Karpas-422 (cell line): Measurements from ENCODE around the gene PPP2R2C. TPM values are rescaled to one million over a fixed set of nuclear protein-coding genes. Genes with fewer than 3 reads are reported as not detected.

ENCODE experiments used
- DNase-seq: peaks from one replicate; pipeline ENCODE4 v3.0.0-alpha.2; 2015
- H2AFZ ChIP-seq: fragments of 200-600 bp; sonication (generic); 2 replicates; pipeline ENCODE4 v1.6.1; 2014; ENCODE audit warnings: antibody characterized with exemption, low read length, mixed read lengths
- H3K27ac ChIP-seq: fragments of 200-600 bp; sonication (generic); 2 replicates; pipeline ENCODE4 v1.5.1; 2014; ENCODE audit warnings: mild to moderate bottlenecking, low read length, moderate library complexity
- H3K27me3 ChIP-seq: fragments of 200-600 bp; sonication (generic); 2 replicates; pipeline ENCODE4 v1.6.1; 2014; ENCODE audit warnings: low read length, mixed read lengths
- H3K36me3 ChIP-seq: fragments of 200-600 bp; sonication (generic); 2 replicates; pipeline ENCODE4 v1.6.1; 2014; ENCODE audit warnings: low read length, mixed read lengths; ENCODE audit not compliant: insufficient read depth
- H3K4me1 ChIP-seq: fragments of 200-600 bp; sonication (generic); 2 replicates; pipeline ENCODE4 v1.6.1; 2014; ENCODE audit warnings: mild to moderate bottlenecking, low read length, mixed read lengths
- H3K4me2 ChIP-seq: fragments of 200-600 bp; sonication (generic); 2 replicates; pipeline ENCODE4 v1.6.1; 2014; ENCODE audit warnings: low read length, low read depth, mild to moderate bottlenecking; ENCODE audit not compliant: poor library complexity, severe bottlenecking
- H3K4me3 ChIP-seq: fragments of 200-600 bp; sonication (generic); 2 replicates; pipeline ENCODE4 v1.5.1; 2014; ENCODE audit warnings: mild to moderate bottlenecking, antibody characterized with exemption, low read length, mixed read lengths
- H3K79me2 ChIP-seq: fragments of 200-600 bp; sonication (generic); 2 replicates; pipeline ENCODE4 v1.6.1; 2014; ENCODE audit warnings: mild to moderate bottlenecking, low read length, mixed read lengths
- H3K9ac ChIP-seq: fragments of 200-600 bp; sonication (generic); 2 replicates; pipeline ENCODE4 v1.6.0; 2014; ENCODE audit warnings: low read length
- H3K9me2 ChIP-seq: fragments of 200-600 bp; sonication (generic), shearing (Covaris generic); replicated peaks from 2 replicates; pipeline ENCODE4 v1.6.0; 2014; ENCODE audit warnings: mild to moderate bottlenecking, low read length, moderate library complexity; ENCODE audit not compliant: insufficient read depth
- H3K9me3 ChIP-seq: fragments of 300-700, 200-600 bp; sonication (generic); 2 replicates; pipeline ENCODE4 v1.6.1; 2014; ENCODE audit warnings: low read length, mixed read lengths
- H4K20me1 ChIP-seq: fragments of 200-600 bp; sonication (generic); 2 replicates; pipeline ENCODE4 v1.6.1; 2014; ENCODE audit warnings: mild to moderate bottlenecking, antibody characterized with exemption, low read length, low read depth; ENCODE audit not compliant: insufficient read depth
- total RNA-seq: library from RNA; depleted of rRNA; stranded (reverse); fragments of >200 nt; shearing (Covaris generic); gene quantifications from 2 replicates; pipeline ENCODE4 v1.2.3, GENCODE V29; 2014; ENCODE audit warnings: low replicate concordance; rRNA removed

Gene PPP2R2C
- total RNA-seq = not detected in 2 replicates

- H3K36me3 ChIP-seq = no peaks in the 10 kb centered on the region
- H3K4me1 ChIP-seq = no peaks in the 10 kb centered on the region
- no peaks in the 10 kb centered on the region for H3K9me3 ChIP-seq
- no peak within 1 kb of the TSS for H3K27ac ChIP-seq
- no peak for DNase-seq
- no peaks in the 10 kb centered on the region for H3K27me3 ChIP-seq
- no peaks in the 10 kb centered on the region for H4K20me1 ChIP-seq
- H3K4me3 ChIP-seq = no peak within 1 kb of the TSS
- H3K79me2 ChIP-seq = no peaks in the 10 kb centered on the region
- no peak within 1 kb of the TSS for H3K9ac ChIP-seq
- no peak within 1 kb of the TSS for H2AFZ ChIP-seq
- H3K9me2 ChIP-seq = no peaks in the 10 kb centered on the region
- H3K4me2 ChIP-seq = no peak within 1 kb of the TSS
Measured at GRCh38 chr4:6472387-6473263, at the start of gene PPP2R2C. Gene PPP2R2C, minus strand, starts transcription at chr4:6472614. Its CDS starts 385 bp downstream, at chr4:6472229.

- H2AFZ ChIP-seq = no peak overlapping the region
- H3K9me2 ChIP-seq = no peaks in the 10 kb centered on the region
- peaks cover 4% of the 10 kb centered on the region; the same call in 1 of the 2 replicates for H3K4me1 ChIP-seq
- H3K9me3 ChIP-seq = no peaks in the 10 kb centered on the region
- H3K27me3 ChIP-seq = no peaks in the 10 kb centered on the region
- H4K20me1 ChIP-seq = no peaks in the 10 kb centered on the region
- DNase-seq = no peak
- no peaks in the 10 kb centered on the region for H3K36me3 ChIP-seq
- H3K27ac ChIP-seq = no peak overlapping the region
- H3K79me2 ChIP-seq = no peaks in the 10 kb centered on the region
- no peak overlapping the region for H3K4me2 ChIP-seq
- H3K4me3 ChIP-seq = no peak overlapping the region
- no peak overlapping the region for H3K9ac ChIP-seq
Measured at GRCh38 chr4:6520978-6521377, 48.6 kb upstream of the PPP2R2C start.

GRCh38 chr4:6520051-6520636 is 47.7 kb upstream of the PPP2R2C start:
- Histone ChIP-seq H3K4me3 (no peak overlapping the region), H3K4me2 (no peak overlapping the region)

GRCh38 chr4:6517171-6517570 is 44.8 kb upstream of the PPP2R2C start:
- H3K36me3 ChIP-seq = no peaks in the 10 kb centered on the region
- no peak overlapping the region for H2AFZ ChIP-seq
- DNase-seq = no peak
- H3K9ac ChIP-seq = no peak overlapping the region
- no peak overlapping the region for H3K4me3 ChIP-seq
- H3K27me3 ChIP-seq = no peaks in the 10 kb centered on the region
- H3K9me2 ChIP-seq = no peaks in the 10 kb centered on the region
- H3K4me1 ChIP-seq = no peaks in the 10 kb centered on the region
- peaks cover 5% of the 10 kb centered on the region; the same call in 1 of the 2 replicates for H3K9me3 ChIP-seq
- no peaks in the 10 kb centered on the region for H3K79me2 ChIP-seq
- H3K27ac ChIP-seq = no peak overlapping the region
- no peak overlapping the region for H3K4me2 ChIP-seq
- H4K20me1 ChIP-seq = no peaks in the 10 kb centered on the region

More at GRCh38 chr4:6520051-6520636, 47.7 kb upstream of the PPP2R2C start:
- Histone ChIP-seq H4K20me1 (no peaks in the 10 kb centered on the region), H3K27ac (no peak overlapping the region), H3K9me3 (no peaks in the 10 kb centered on the region), H3K9me2 (no peaks in the 10 kb centered on the region), H3K36me3 (no peaks in the 10 kb centered on the region), H2AFZ (no peak overlapping the region), H3K4me1 (peaks cover 4% of the 10 kb centered on the region; the same call in 1 of the 2 replicates), H3K9ac (no peak overlapping the region), H3K27me3 (no peaks in the 10 kb centered on the region), H3K79me2 (no peaks in the 10 kb centered on the region)
- no peak for DNase-seq

GRCh38 chr4:6516762-6517161 is 44.3 kb upstream of the PPP2R2C start:
- Histone ChIP-seq H3K4me2 (no peak overlapping the region), H3K9ac (no peak overlapping the region), H3K36me3 (no peaks in the 10 kb centered on the region), H3K4me3 (no peak overlapping the region), H3K9me2 (no peaks in the 10 kb centered on the region), H2AFZ (no peak overlapping the region), H3K79me2 (no peaks in the 10 kb centered on the region), H3K27ac (no peak overlapping the region), H3K27me3 (no peaks in the 10 kb centered on the region), H3K9me3 (peaks cover 5% of the 10 kb centered on the region; the same call in 1 of the 2 replicates), H4K20me1 (no peaks in the 10 kb centered on the region), H3K4me1 (no peaks in the 10 kb centered on the region)
- DNase-seq = no peak

GRCh38 chr4:6516281-6516680 is 43.9 kb upstream of the PPP2R2C start:
- no peak for DNase-seq
- peaks cover 5% of the 10 kb centered on the region; the same call in 1 of the 2 replicates for H3K9me3 ChIP-seq
- no peaks in the 10 kb centered on the region for H3K27me3 ChIP-seq
- H3K9ac ChIP-seq = no peak overlapping the region
- no peaks in the 10 kb centered on the region for H3K4me1 ChIP-seq
- H4K20me1 ChIP-seq = no peaks in the 10 kb centered on the region
- H3K79me2 ChIP-seq = no peaks in the 10 kb centered on the region
- no peak overlapping the region for H2AFZ ChIP-seq
- H3K4me3 ChIP-seq = no peak overlapping the region
- H3K9me2 ChIP-seq = no peaks in the 10 kb centered on the region
- no peaks in the 10 kb centered on the region for H3K36me3 ChIP-seq
- no peak overlapping the region for H3K27ac ChIP-seq
- H3K4me2 ChIP-seq = no peak overlapping the region

- Histone ChIP-seq H3K27me3 (no peaks in the 10 kb centered on the region), H3K4me2 (no peak overlapping the region), H3K9ac (no peak overlapping the region), H2AFZ (no peak overlapping the region), H3K4me1 (no peaks in the 10 kb centered on the region), H3K4me3 (no peak overlapping the region), H3K27ac (no peak overlapping the region), H3K9me3 (peaks cover 9% of the 10 kb centered on the region), H3K36me3 (no peaks in the 10 kb centered on the region), H3K79me2 (no peaks in the 10 kb centered on the region), H4K20me1 (no peaks in the 10 kb centered on the region), H3K9me2 (no peaks in the 10 kb centered on the region)
- no peak for DNase-seq
Measured at GRCh38 chr4:6513678-6514077, 41.3 kb upstream of the PPP2R2C start.

GRCh38 chr4:6509587-6509986 is 37.2 kb upstream of the PPP2R2C start:
- no peak overlapping the region for H3K4me2 ChIP-seq
- H3K36me3 ChIP-seq = no peaks in the 10 kb centered on the region
- H3K79me2 ChIP-seq = no peaks in the 10 kb centered on the region
- H4K20me1 ChIP-seq = no peaks in the 10 kb centered on the region
- H3K27ac ChIP-seq = no peak overlapping the region
- H3K4me1 ChIP-seq = no peaks in the 10 kb centered on the region
- H3K27me3 ChIP-seq = no peaks in the 10 kb centered on the region
- no peak overlapping the region for H3K9ac ChIP-seq
- no peak for DNase-seq
- H2AFZ ChIP-seq = no peak overlapping the region
- peaks cover 9% of the 10 kb centered on the region for H3K9me3 ChIP-seq
- H3K9me2 ChIP-seq = no peaks in the 10 kb centered on the region
- no peak overlapping the region for H3K4me3 ChIP-seq
